Hepatocyte (in vitro differentiated cells): ENCODE measurements around the gene INO80. TPM values are rescaled to one million over a fixed set of nuclear protein-coding genes. Genes with fewer than 3 reads are reported as not detected.

ENCODE experiments used
- DNase-seq: peaks from one replicate; pipeline ENCODE4 v3.0.0-alpha.2; 2016; ENCODE audit warnings: low spot score
- H2AFZ ChIP-seq: fragments of 200-600 bp; sonication (generic); 2 replicates; pipeline ENCODE4 v1.6.0; 2016; ENCODE audit warnings: antibody characterized with exemption, mild to moderate bottlenecking
- H3K27ac ChIP-seq: fragments of 200-600 bp; sonication (generic); 2 replicates; pipeline ENCODE4 v1.5.1; 2016; ENCODE audit warnings: mild to moderate bottlenecking
- H3K27me3 ChIP-seq: fragments of 200-600 bp; sonication (generic); 2 replicates; pipeline ENCODE4 v1.6.1; 2016
- H3K36me3 ChIP-seq: fragments of 200-600 bp; sonication (generic); replicated peaks from 2 replicates; pipeline ENCODE4 v1.5.1; 2016; ENCODE audit warnings: low read depth; ENCODE audit not compliant: insufficient read depth
- H3K4me1 ChIP-seq: fragments of 200-600 bp; sonication (generic); 2 replicates; pipeline ENCODE4 v1.5.1; 2016; ENCODE audit warnings: mild to moderate bottlenecking, moderate library complexity; ENCODE audit not compliant: insufficient read depth
- H3K4me2 ChIP-seq: fragments of 200-600 bp; sonication (generic); 2 replicates; pipeline ENCODE4 v1.6.0; 2016
- H3K4me3 ChIP-seq: fragments of 200-600 bp; sonication (generic); 2 replicates; pipeline ENCODE4 v1.5.1; 2016; ENCODE audit warnings: mild to moderate bottlenecking
- H3K79me2 ChIP-seq: fragments of 200-600 bp; sonication (generic); 2 replicates; pipeline ENCODE4 v1.6.0; 2017; ENCODE audit warnings: mild to moderate bottlenecking
- H3K9me2 ChIP-seq: fragments of 200-600 bp; sonication (generic); replicated peaks from 2 replicates; pipeline ENCODE4 v1.6.0; 2017; ENCODE audit warnings: mild to moderate bottlenecking; ENCODE audit not compliant: insufficient read depth
- H3K9me3 ChIP-seq: fragments of 200-600 bp; sonication (generic); 2 replicates; pipeline ENCODE4 v1.5.1; 2016; ENCODE audit warnings: low read depth, mild to moderate bottlenecking
- H4K20me1 ChIP-seq: fragments of 200-600 bp; sonication (generic); 2 replicates; pipeline ENCODE4 v1.6.0; 2016; ENCODE audit warnings: mild to moderate bottlenecking; ENCODE audit not compliant: insufficient read depth, poor library complexity, severe bottlenecking
- EZH2 ChIP-seq: fragments of 200-600 bp; sonication (generic); IDR thresholded peaks from 2 replicates; pipeline ENCODE4 v1.6.1; 2016; ENCODE audit warnings: antibody characterized with exemption, mild to moderate bottlenecking, borderline replicate concordance
- EZH2phosphoT487 ChIP-seq: fragments of 200-600 bp; sonication (generic); IDR thresholded peaks from one replicate; pipeline ENCODE4 v1.6.1; 2018; ENCODE audit warnings: antibody characterized with exemption, mild to moderate bottlenecking, low read depth, moderate library complexity; ENCODE audit not compliant: unreplicated experiment, severe bottlenecking
- WGBS: methylation state at CpG from one replicate; pipeline ENCODE4 v1.1.6; 2016; ENCODE audit warnings: low lambda C conversion rate; ENCODE audit errors: missing lambda C conversion rate; 5-methylcytosine and 5-hydroxymethylcytosine counted together
- polyA plus RNA-seq: library from polyadenylated mRNA; unstranded; fragments of >200 nt; fragmentation: Nextera tagmentation; extraction: Ambion mirVana; gene quantifications from 2 replicates; pipeline ENCODE4 v1.2.1, GENCODE V29; 2016
- total RNA-seq: library from RNA; depleted of rRNA; stranded (reverse); fragments of >200 nt; gene quantifications from 2 replicates; pipeline ENCODE4 v1.2.3, GENCODE V29; 2014
- TF ChIP-seq, protein P1 (sequence below): fragments of 200-600 bp; sonication (generic); IDR thresholded peaks from 2 replicates; pipeline ENCODE4 v1.5.1; 2016; ENCODE audit warnings: antibody characterized with exemption, mild to moderate bottlenecking; ENCODE audit not compliant: poor library complexity

INO80 gene
- total and polyA plus RNA-seq, 2 experiments from 2014 or later: 4.5 to 15.5 TPM

DNA sequence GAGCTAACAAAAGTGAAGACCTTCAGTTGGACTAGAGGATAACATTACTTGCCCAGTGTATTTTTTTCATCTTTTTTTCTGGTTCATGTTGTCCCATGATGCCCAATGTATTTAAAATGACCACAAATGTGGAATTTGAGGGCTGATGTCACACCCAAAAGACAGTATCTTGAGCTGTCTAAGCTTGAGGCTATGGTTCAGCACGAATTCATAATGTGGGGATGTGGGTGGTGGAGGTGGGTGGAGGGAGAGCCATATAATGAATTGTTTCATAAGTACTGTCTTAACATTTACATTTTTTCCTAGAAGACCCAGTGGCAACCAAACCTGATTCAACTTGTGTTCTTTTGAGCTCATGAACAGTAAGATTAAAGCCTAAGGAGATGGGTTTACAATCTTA, 125.3 kb downstream of the INO80 start:
- 0% methylated on average over 1 of the region's 1 CpG for WGBS
- Histone ChIP-seq H3K4me3 (no peak overlapping the region), H3K36me3 (no peaks in the 10 kb centered on the region)

DNA sequence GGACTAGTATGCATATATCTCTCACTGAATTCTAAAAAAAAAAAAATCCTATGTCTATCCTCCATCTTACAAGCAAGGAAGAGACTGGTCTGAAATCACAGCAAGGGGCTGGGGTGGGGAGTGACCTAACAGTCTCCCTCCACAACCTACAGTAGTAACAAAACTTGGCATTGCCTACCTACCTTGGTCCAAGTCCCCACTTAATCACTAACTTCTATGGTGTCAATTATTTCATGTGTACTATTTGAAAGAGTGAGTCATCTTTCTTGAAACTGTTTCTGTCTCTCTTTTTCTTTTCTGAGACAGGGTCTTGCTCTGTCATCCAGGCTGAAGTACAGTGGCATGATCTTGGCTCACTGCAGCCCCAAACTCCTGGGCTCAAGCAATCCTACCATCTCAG, 126.0 kb downstream of the INO80 start:
- Histone ChIP-seq H3K27me3 (no peaks in the 10 kb centered on the region), H3K36me3 (no peaks in the 10 kb centered on the region), H4K20me1 (no peaks in the 10 kb centered on the region), H3K9me3 (no peaks in the 10 kb centered on the region), H2AFZ (no peak overlapping the region), H3K9me2 (no peaks in the 10 kb centered on the region), H3K79me2 (no peaks in the 10 kb centered on the region), H3K4me2 (no peak overlapping the region), H3K4me1 (peaks cover 5% of the 10 kb centered on the region), H3K27ac (no peak overlapping the region), H3K4me3 (no peak overlapping the region)
- TF ChIP-seq EZH2 (no peak), EZH2phosphoT487 (no peak)
- TF ChIP-seq, protein P1, sequence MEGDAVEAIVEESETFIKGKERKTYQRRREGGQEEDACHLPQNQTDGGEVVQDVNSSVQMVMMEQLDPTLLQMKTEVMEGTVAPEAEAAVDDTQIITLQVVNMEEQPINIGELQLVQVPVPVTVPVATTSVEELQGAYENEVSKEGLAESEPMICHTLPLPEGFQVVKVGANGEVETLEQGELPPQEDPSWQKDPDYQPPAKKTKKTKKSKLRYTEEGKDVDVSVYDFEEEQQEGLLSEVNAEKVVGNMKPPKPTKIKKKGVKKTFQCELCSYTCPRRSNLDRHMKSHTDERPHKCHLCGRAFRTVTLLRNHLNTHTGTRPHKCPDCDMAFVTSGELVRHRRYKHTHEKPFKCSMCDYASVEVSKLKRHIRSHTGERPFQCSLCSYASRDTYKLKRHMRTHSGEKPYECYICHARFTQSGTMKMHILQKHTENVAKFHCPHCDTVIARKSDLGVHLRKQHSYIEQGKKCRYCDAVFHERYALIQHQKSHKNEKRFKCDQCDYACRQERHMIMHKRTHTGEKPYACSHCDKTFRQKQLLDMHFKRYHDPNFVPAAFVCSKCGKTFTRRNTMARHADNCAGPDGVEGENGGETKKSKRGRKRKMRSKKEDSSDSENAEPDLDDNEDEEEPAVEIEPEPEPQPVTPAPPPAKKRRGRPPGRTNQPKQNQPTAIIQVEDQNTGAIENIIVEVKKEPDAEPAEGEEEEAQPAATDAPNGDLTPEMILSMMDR: no peak
- no peak for DNase-seq

More for the DNA sequence above, 125.3 kb downstream of the INO80 start:
- Histone ChIP-seq H2AFZ (no peak overlapping the region), H3K4me1 (peaks cover 5% of the 10 kb centered on the region), H3K27me3 (no peaks in the 10 kb centered on the region), H3K9me2 (no peaks in the 10 kb centered on the region), H3K4me2 (no peak overlapping the region), H3K27ac (no peak overlapping the region), H4K20me1 (no peaks in the 10 kb centered on the region), H3K79me2 (no peaks in the 10 kb centered on the region), H3K9me3 (no peaks in the 10 kb centered on the region)
- TF ChIP-seq EZH2 (no peak), EZH2phosphoT487 (no peak)
- TF ChIP-seq, protein P1: no peak
- no peak for DNase-seq

DNA sequence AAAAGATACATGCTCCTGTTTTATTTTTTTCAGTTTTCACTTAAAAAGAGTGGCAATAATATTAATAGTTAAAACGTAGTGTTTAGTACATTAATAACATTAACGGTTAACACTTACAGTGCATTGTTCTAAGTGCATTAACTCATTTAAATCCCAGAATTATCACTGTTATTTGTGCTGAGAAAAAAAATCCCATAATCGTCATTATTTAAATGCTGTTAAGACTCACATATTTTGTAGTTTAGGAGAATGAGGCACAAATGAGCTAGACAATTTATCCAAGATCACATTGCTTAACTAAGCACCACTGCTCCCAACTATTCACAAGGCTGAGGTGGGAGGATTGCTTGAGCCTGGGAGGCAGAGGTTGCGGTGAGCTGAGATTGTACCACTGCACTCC, 127.9 kb downstream of the INO80 start:
- no peaks in the 10 kb centered on the region for H3K36me3 ChIP-seq
- H3K9me3 ChIP-seq: no peaks in the 10 kb centered on the region

More for the DNA sequence above, 127.9 kb downstream of the INO80 start:
- Histone ChIP-seq H2AFZ (no peak overlapping the region), H3K27ac (no peak overlapping the region), H3K4me2 (no peak overlapping the region), H4K20me1 (no peaks in the 10 kb centered on the region), H3K9me2 (no peaks in the 10 kb centered on the region), H3K27me3 (no peaks in the 10 kb centered on the region), H3K79me2 (no peaks in the 10 kb centered on the region), H3K4me3 (no peak overlapping the region), H3K4me1 (peaks cover 5% of the 10 kb centered on the region)
- DNase-seq: no peak
- TF ChIP-seq, protein P1: no peak
- TF ChIP-seq EZH2phosphoT487: no peak
- no peak for TF ChIP-seq EZH2
- WGBS: over 99% methylated on average over 4 of the region's 4 CpGs
